GM23338 (cell line): Measurements from ENCODE around the gene SLC6A13.

Source experiments
- CREB1 ChIP-seq: fragments of 250-450 bp; sonication (Bioruptor Pico); IDR thresholded peaks from 2 replicates; pipeline ENCODE4 v1.5.0; 2020; ENCODE audit warnings: low read depth, mild to moderate bottlenecking, moderate library complexity
- CTCF ChIP-seq, 2 experiments: fragments of 200-600 bp in 1 of 2; sonication (generic) in 1 of 2; conservative IDR thresholded peaks; 2 replicates each; pipeline versions ENCODE4 v1.5.1 to v1.6.1; 2016 to 2017; ENCODE audit warnings: antibody characterized with exemption in 2 of 2, low read depth in 2 of 2, mild to moderate bottlenecking in 2 of 2, moderate library complexity in 1 of 2
- ETS1 ChIP-seq: IDR thresholded peaks from 2 replicates; pipeline ENCODE4 v1.6.1; 2016; ENCODE audit warnings: antibody characterized with exemption
- EZH2 ChIP-seq: fragments of 200-600 bp; sonication (generic); IDR thresholded peaks from one replicate; pipeline ENCODE4 v1.8.0; 2017; ENCODE audit warnings: antibody characterized with exemption, mild to moderate bottlenecking, low read depth; ENCODE audit not compliant: unreplicated experiment
- EZH2phosphoT487 ChIP-seq: fragments of 200-600 bp; sonication (generic); IDR thresholded peaks from one replicate; pipeline ENCODE4 v1.8.1; 2018; ENCODE audit warnings: antibody characterized with exemption; ENCODE audit not compliant: unreplicated experiment
- POLR2AphosphoS5 ChIP-seq: IDR thresholded peaks from 2 replicates; pipeline ENCODE4 v1.6.1; 2016; ENCODE audit warnings: antibody characterized with exemption, low read depth
- REST ChIP-seq: IDR thresholded peaks from one replicate; pipeline ENCODE4 v1.6.1; 2018; ENCODE audit warnings: antibody characterized with exemption; ENCODE audit not compliant: unreplicated experiment

GRCh38 chr12:307406-307805, 44.8 kb upstream of the SLC6A13 start:
- TF ChIP-seq REST (no peak), EZH2 (no peak), CTCF (conservative IDR thresholded peaks at IDR 0.05; ENCODE audit: low read depth in 2 of 2) (no peak), CREB1 (no peak), EZH2phosphoT487 (no peak), POLR2AphosphoS5 (no peak), ETS1 (no peak)
